Measurements from ENCODE around the gene NEDD4L.

GRCh38 chr18:58234359-58234741 lies 190.3 kb downstream of the NEDD4L start:
- no peak for TF ChIP-seq CTCF (IDR thresholded peaks at IDR 0.05)
- TF ChIP-seq POLR2A (IDR thresholded peaks at IDR 0.05) = no peak
- TF ChIP-seq POLR2AphosphoS5 (IDR thresholded peaks at IDR 0.05) = no peak
- no peak for TF ChIP-seq EP300 (IDR thresholded peaks at IDR 0.05)
